T-helper 1 cell treated with Interleukin-12 subunit alpha and Interleukin-12 subunit beta and Interleukin-4 antibody, amounts not matched to agents 30 μg/mL and 1 μg/mL, for 36 hours (primary cell): Measurements from ENCODE around the gene PJVK.
"Not testable (repeated sequence)": the region's sequence is repeated elsewhere in the genome, so short reads cannot be mapped to it uniquely, and the experiment has no call there.

Source experiments
- H3K27ac Mint-ChIP-seq: one replicate; pipeline ENCODE4 v1.8.0; 2021; ENCODE audit warnings: mild to moderate bottlenecking, mixed read lengths
- H3K27me3 Mint-ChIP-seq: one replicate; pipeline ENCODE4 v1.8.0; 2021; ENCODE audit warnings: low read depth, mixed read lengths
- H3K36me3 Mint-ChIP-seq: one replicate; pipeline ENCODE4 v1.8.0; 2021; ENCODE audit warnings: low read depth, mixed read lengths
- H3K4me1 Mint-ChIP-seq: one replicate; pipeline ENCODE4 v1.8.0; 2021; ENCODE audit warnings: low read depth, mixed read lengths
- H3K4me3 Mint-ChIP-seq: one replicate; pipeline ENCODE4 v1.8.0; 2021; ENCODE audit warnings: mild to moderate bottlenecking, moderate library complexity, mixed read lengths
- H3K9me3 Mint-ChIP-seq: one replicate; pipeline ENCODE4 v1.8.0; 2021; ENCODE audit warnings: mixed read lengths

PJVK gene

GRCh38 chr2:178450774-178451525 is at the start of gene PJVK, which contains the start of gene PRKRA:
TSS of gene PJVK (plus strand) at chr2:178451378. CDS start at chr2:178453410, 2,032 bp downstream.
TSS of gene PRKRA (minus strand) at chr2:178451175. CDS start at chr2:178451030, 145 bp downstream.
- H3K9me3 Mint-ChIP-seq = no peaks in the 10 kb centered on the region
- peaks cover 22% of the 10 kb centered on the region for H3K4me1 Mint-ChIP-seq
- peaks cover 13% of the 10 kb centered on the region for H3K27me3 Mint-ChIP-seq
- peak within 1 kb of the TSS; percentile 87 for H3K4me3 Mint-ChIP-seq
- H3K36me3 Mint-ChIP-seq = peaks cover 14% of the 10 kb centered on the region
- H3K27ac Mint-ChIP-seq = peak within 1 kb of the TSS; percentile 90

GRCh38 chr2:178401994-178402437 is 49.2 kb upstream of the PJVK start:
- Mint-ChIP-seq H3K27ac (no peak overlapping the region), H3K27me3 (no peaks in the 10 kb centered on the region), H3K9me3 (no peaks in the 10 kb centered on the region), H3K4me3 (no peak overlapping the region), H3K4me1 (peaks cover 34% of the 10 kb centered on the region), H3K36me3 (no peaks in the 10 kb centered on the region)

- H3K9me3 Mint-ChIP-seq = no peaks in the 10 kb centered on the region
- H3K4me3 Mint-ChIP-seq = peak overlapping the region; percentile 62
- H3K4me1 Mint-ChIP-seq = peaks cover 31% of the 10 kb centered on the region
- H3K27me3 Mint-ChIP-seq = no peaks in the 10 kb centered on the region
- peak overlapping the region; percentile 88 for H3K27ac Mint-ChIP-seq
- H3K36me3 Mint-ChIP-seq = no peaks in the 10 kb centered on the region
These were observed 47.4 kb upstream of the PJVK start for GRCh38 chr2:178403671-178404306.

GRCh38 chr2:178404368-178404767 is 46.8 kb upstream of the PJVK start:
- Mint-ChIP-seq H3K27me3 (no peaks in the 10 kb centered on the region), H3K4me1 (peaks cover 31% of the 10 kb centered on the region), H3K27ac (peak overlapping the region; percentile 88), H3K36me3 (no peaks in the 10 kb centered on the region), H3K4me3 (peak overlapping the region; percentile 62), H3K9me3 (no peaks in the 10 kb centered on the region)

- no peaks in the 10 kb centered on the region for H3K27me3 Mint-ChIP-seq
- H3K9me3 Mint-ChIP-seq = no peaks in the 10 kb centered on the region
- peaks cover 35% of the 10 kb centered on the region for H3K4me1 Mint-ChIP-seq
- H3K27ac Mint-ChIP-seq = no peak overlapping the region
- no peak overlapping the region for H3K4me3 Mint-ChIP-seq
- H3K36me3 Mint-ChIP-seq = peaks cover 4% of the 10 kb centered on the region
These were observed 41.9 kb upstream of the PJVK start for GRCh38 chr2:178409261-178409660.

GRCh38 chr2:178412047-178412446 is 39.1 kb upstream of the PJVK start:
- H3K27ac Mint-ChIP-seq = no peak overlapping the region

GRCh38 chr2:178412453-178412852 is 38.7 kb upstream of the PJVK start:
- not testable (repeated sequence) for H3K9me3 Mint-ChIP-seq, H3K36me3 Mint-ChIP-seq, H3K27me3 Mint-ChIP-seq
- H3K4me1 Mint-ChIP-seq = peaks cover 36% of the 10 kb centered on the region
- H3K27ac Mint-ChIP-seq = peak overlapping the region; percentile 20
- peak overlapping the region; percentile 92 for H3K4me3 Mint-ChIP-seq

More at GRCh38 chr2:178412047-178412446, 39.1 kb upstream of the PJVK start:
- H3K4me1 Mint-ChIP-seq = peaks cover 37% of the 10 kb centered on the region
- H3K27me3 Mint-ChIP-seq = no peaks in the 10 kb centered on the region
- H3K9me3 Mint-ChIP-seq = no peaks in the 10 kb centered on the region
- no peak overlapping the region for H3K4me3 Mint-ChIP-seq
- peaks cover 6% of the 10 kb centered on the region for H3K36me3 Mint-ChIP-seq

GRCh38 chr2:178413472-178414265 is 37.5 kb upstream of the PJVK start:
- Mint-ChIP-seq H3K27ac (peak overlapping the region; percentile 99), H3K9me3 (no peaks in the 10 kb centered on the region), H3K27me3 (no peaks in the 10 kb centered on the region), H3K36me3 (peaks cover 6% of the 10 kb centered on the region), H3K4me1 (peaks cover 38% of the 10 kb centered on the region), H3K4me3 (peak overlapping the region; percentile 92)

GRCh38 chr2:178414266-178415247 is 36.6 kb upstream of the PJVK start:
- Mint-ChIP-seq H3K4me1 (peaks cover 40% of the 10 kb centered on the region), H3K27me3 (no peaks in the 10 kb centered on the region), H3K4me3 (peak overlapping the region; percentile 92), H3K9me3 (no peaks in the 10 kb centered on the region), H3K36me3 (peaks cover 6% of the 10 kb centered on the region), H3K27ac (peak overlapping the region; percentile 99)

GRCh38 chr2:178415979-178416378 is 35.2 kb upstream of the PJVK start:
- Mint-ChIP-seq H3K4me3 (no peak overlapping the region), H3K27me3 (no peaks in the 10 kb centered on the region), H3K4me1 (peaks cover 40% of the 10 kb centered on the region), H3K36me3 (peaks cover 12% of the 10 kb centered on the region), H3K9me3 (no peaks in the 10 kb centered on the region), H3K27ac (no peak overlapping the region)

- H3K9me3 Mint-ChIP-seq = no peaks in the 10 kb centered on the region
These were observed 33.3 kb upstream of the PJVK start for GRCh38 chr2:178417916-178418315.

GRCh38 chr2:178418426-178418825 is 32.8 kb upstream of the PJVK start:
- no peak overlapping the region for H3K4me3 Mint-ChIP-seq
- no peaks in the 10 kb centered on the region for H3K9me3 Mint-ChIP-seq
- H3K4me1 Mint-ChIP-seq = peaks cover 32% of the 10 kb centered on the region
- H3K27me3 Mint-ChIP-seq = no peaks in the 10 kb centered on the region
- H3K27ac Mint-ChIP-seq = no peak overlapping the region
- H3K36me3 Mint-ChIP-seq = peaks cover 12% of the 10 kb centered on the region

More at GRCh38 chr2:178417916-178418315, 33.3 kb upstream of the PJVK start:
- H3K4me3 Mint-ChIP-seq = no peak overlapping the region
- peaks cover 37% of the 10 kb centered on the region for H3K4me1 Mint-ChIP-seq
- H3K27ac Mint-ChIP-seq = no peak overlapping the region
- no peaks in the 10 kb centered on the region for H3K27me3 Mint-ChIP-seq
- H3K36me3 Mint-ChIP-seq = peaks cover 12% of the 10 kb centered on the region

GRCh38 chr2:178419123-178419522 is 32.1 kb upstream of the PJVK start:
- Mint-ChIP-seq H3K27me3 (no peaks in the 10 kb centered on the region), H3K4me3 (no peak overlapping the region), H3K36me3 (peaks cover 12% of the 10 kb centered on the region), H3K9me3 (no peaks in the 10 kb centered on the region), H3K27ac (no peak overlapping the region), H3K4me1 (peaks cover 30% of the 10 kb centered on the region)
